GM23248 (cell line): ENCODE measurements around the gene STARD3. TPM values are rescaled to one million over a fixed set of nuclear protein-coding genes. Genes with fewer than 3 reads are reported as not detected.

Experiments
- DNase-seq: peaks from one replicate; pipeline ENCODE4 v3.0.0-alpha.2; 2015
- H2AFZ ChIP-seq: fragments of 200-600 bp; sonication (generic); 2 replicates; pipeline ENCODE4 v1.6.1; 2016; ENCODE audit warnings: antibody characterized with exemption
- H3F3A ChIP-seq: fragments of 200-600 bp; sonication (generic); 2 replicates; pipeline ENCODE4 v1.6.1; 2016; ENCODE audit warnings: mild to moderate bottlenecking, antibody characterized with exemption, mixed run types; ENCODE audit not compliant: insufficient read depth
- H3K27ac ChIP-seq: fragments of 200-600 bp; sonication (generic); 2 replicates; pipeline ENCODE4 v1.5.1; 2016; ENCODE audit warnings: mild to moderate bottlenecking
- H3K27me3 ChIP-seq: fragments of 200-600 bp; sonication (generic); replicated peaks from 2 replicates; pipeline ENCODE4 v1.6.1; 2016; ENCODE audit warnings: mild to moderate bottlenecking; ENCODE audit not compliant: insufficient read depth
- H3K36me3 ChIP-seq: fragments of 200-600 bp; sonication (generic); 2 replicates; pipeline ENCODE4 v1.6.1; 2016; ENCODE audit warnings: low read depth, mild to moderate bottlenecking
- H3K4me1 ChIP-seq: fragments of 200-600 bp; sonication (generic); 2 replicates; pipeline ENCODE4 v1.6.1; 2016; ENCODE audit warnings: mild to moderate bottlenecking; ENCODE audit not compliant: insufficient read depth
- H3K4me2 ChIP-seq: fragments of 200-600 bp; sonication (generic); one replicate; pipeline ENCODE4 v1.6.1; 2016; ENCODE audit warnings: mild to moderate bottlenecking; ENCODE audit not compliant: unreplicated experiment
- H3K4me3 ChIP-seq: fragments of 200-600 bp; sonication (generic); 2 replicates; pipeline ENCODE4 v1.5.1; 2016; ENCODE audit warnings: mild to moderate bottlenecking
- H3K79me2 ChIP-seq: fragments of 200-600 bp; sonication (generic); 2 replicates; pipeline ENCODE4 v1.6.1; 2016; ENCODE audit warnings: mild to moderate bottlenecking; ENCODE audit not compliant: insufficient read depth
- H3K9ac ChIP-seq: fragments of 200-600 bp; sonication (generic); 2 replicates; pipeline ENCODE4 v1.6.1; 2016; ENCODE audit warnings: mild to moderate bottlenecking
- H3K9me2 ChIP-seq: fragments of 200-600 bp; sonication (generic); 2 replicates; pipeline ENCODE4 v1.6.1; 2016; ENCODE audit warnings: mixed run types, mild to moderate bottlenecking, moderate library complexity; ENCODE audit not compliant: insufficient read depth
- H3K9me3 ChIP-seq: fragments of 200-600 bp; sonication (generic); one replicate; pipeline ENCODE4 v1.6.1; 2017; ENCODE audit warnings: low read depth
- H4K20me1 ChIP-seq: fragments of 200-600 bp; sonication (generic); 2 replicates; pipeline ENCODE4 v1.6.0; 2016; ENCODE audit not compliant: insufficient read depth
- EZH2 ChIP-seq: fragments of 200-600 bp; sonication (generic); IDR thresholded peaks from 2 replicates; pipeline ENCODE4 v1.6.1; 2018; ENCODE audit warnings: antibody characterized with exemption, mild to moderate bottlenecking; ENCODE audit not compliant: insufficient read depth, poor library complexity, severe bottlenecking
- EZH2phosphoT487 ChIP-seq: fragments of 200-600 bp; sonication (generic); IDR thresholded peaks from 2 replicates; pipeline ENCODE4 v1.6.1; 2018; ENCODE audit warnings: antibody characterized with exemption, moderate library complexity, mild to moderate bottlenecking, low read depth; ENCODE audit not compliant: insufficient read depth
- WGBS, 2 experiments: methylation state at CpG; one replicate each; pipeline ENCODE4 v1.1.6; 2015 to 2017; ENCODE audit warnings: low lambda C conversion rate in 2 of 2, low coverage in 1 of 2; ENCODE audit errors: missing lambda C conversion rate in 2 of 2; 5-methylcytosine and 5-hydroxymethylcytosine counted together
- in situ Hi-C: fragments of 300-500 bp; cut with MboI; formaldehyde crosslinking; loops from 2 replicates; pipeline ENCODE4 v1.15.0; 2020
- polyA plus RNA-seq: library from polyadenylated mRNA; unstranded; fragments of >200 nt; fragmentation: Nextera tagmentation; extraction: Ambion mirVana; gene quantifications from 2 replicates; pipeline ENCODE4 v1.2.1, GENCODE V29; 2016
- total RNA-seq: library from RNA; depleted of rRNA; stranded (reverse); fragments of >200 nt; shearing (Covaris generic); gene quantifications from 2 replicates; pipeline ENCODE4 v1.2.3, GENCODE V29; 2014

STARD3 gene
- total and polyA plus RNA-seq, 2 experiments from 2014 or later: 32.3 to 41.0 TPM

DNA sequence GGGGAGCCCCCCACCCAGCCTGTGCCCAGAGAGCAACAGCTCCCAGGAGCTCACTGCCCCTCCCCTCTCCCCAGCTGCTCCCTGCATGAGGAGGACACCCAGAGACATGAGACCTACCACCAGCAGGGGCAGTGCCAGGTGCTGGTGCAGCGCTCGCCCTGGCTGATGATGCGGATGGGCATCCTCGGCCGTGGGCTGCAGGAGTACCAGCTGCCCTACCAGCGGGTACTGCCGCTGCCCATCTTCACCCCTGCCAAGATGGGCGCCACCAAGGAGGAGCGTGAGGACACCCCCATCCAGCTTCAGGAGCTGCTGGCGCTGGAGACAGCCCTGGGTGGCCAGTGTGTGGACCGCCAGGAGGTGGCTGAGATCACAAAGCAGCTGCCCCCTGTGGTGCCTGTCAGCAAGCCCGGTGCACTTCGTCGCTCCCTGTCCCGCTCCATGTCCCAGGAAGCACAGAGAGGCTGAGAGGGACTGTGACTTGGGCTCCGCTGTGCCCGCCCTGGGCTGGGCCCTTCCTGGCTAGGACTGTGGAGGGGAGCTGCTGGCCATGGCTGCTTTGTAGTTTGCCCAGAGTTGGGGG is 28.8 kb downstream of the STARD3 start:
- Histone ChIP-seq H3K36me3 (no peaks in the 10 kb centered on the region), H2AFZ (no peak overlapping the region), H3F3A (no peaks in the 10 kb centered on the region), H3K9me3 (no peaks in the 10 kb centered on the region), H3K9ac (no peak overlapping the region), H3K27me3 (peaks cover 32% of the 10 kb centered on the region; the same call in 1 of the 2 replicates), H4K20me1 (no peaks in the 10 kb centered on the region), H3K4me3 (no peak overlapping the region), H3K4me1 (no peaks in the 10 kb centered on the region), H3K9me2 (no peaks in the 10 kb centered on the region), H3K79me2 (no peaks in the 10 kb centered on the region), H3K4me2 (no peak overlapping the region), H3K27ac (no peak overlapping the region)
- peak; percentile 43 for DNase-seq
- in situ Hi-C loops: no loop called here
- WGBS, 2 experiments: 27 to 28% methylated on average over 15 to 17 of the region's 17 CpGs
- TF ChIP-seq EZH2 (no peak), EZH2phosphoT487 (no peak)

DNA sequence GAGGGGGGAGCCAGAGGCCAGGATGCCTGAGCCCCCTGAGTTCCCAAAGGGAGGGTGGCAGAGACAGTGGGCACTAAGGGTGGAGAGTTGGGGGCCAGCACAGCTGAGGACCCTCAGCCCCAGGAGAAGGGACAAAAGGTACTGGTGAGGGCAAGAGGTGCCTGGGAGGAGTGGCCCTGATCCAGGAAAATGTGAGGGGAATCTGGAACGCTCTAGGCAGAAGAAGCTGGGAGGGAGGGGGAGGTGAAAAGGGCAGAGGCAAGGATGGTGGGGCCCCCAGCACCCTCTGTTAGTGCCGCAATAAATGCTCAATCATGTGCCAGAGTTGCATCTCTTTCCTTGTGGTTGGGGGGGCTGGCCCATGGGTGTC is 29.3 kb downstream of the STARD3 start:
- 49 to 52% methylated on average over 2 of the region's 2 CpGs for WGBS, 2 experiments
- Histone ChIP-seq H3K9me3 (no peaks in the 10 kb centered on the region), H4K20me1 (no peaks in the 10 kb centered on the region), H3K9ac (no peak overlapping the region), H3K79me2 (no peaks in the 10 kb centered on the region), H2AFZ (no peak overlapping the region), H3K4me1 (no peaks in the 10 kb centered on the region), H3F3A (no peaks in the 10 kb centered on the region), H3K27ac (no peak overlapping the region), H3K36me3 (no peaks in the 10 kb centered on the region), H3K4me2 (no peak overlapping the region), H3K9me2 (no peaks in the 10 kb centered on the region), H3K4me3 (no peak overlapping the region), H3K27me3 (peaks cover 33% of the 10 kb centered on the region; the same call in 1 of the 2 replicates)
- in situ Hi-C loops: no loop called here
- TF ChIP-seq EZH2phosphoT487: no peak
- TF ChIP-seq EZH2: no peak
- peak; percentile 19 for DNase-seq

DNA sequence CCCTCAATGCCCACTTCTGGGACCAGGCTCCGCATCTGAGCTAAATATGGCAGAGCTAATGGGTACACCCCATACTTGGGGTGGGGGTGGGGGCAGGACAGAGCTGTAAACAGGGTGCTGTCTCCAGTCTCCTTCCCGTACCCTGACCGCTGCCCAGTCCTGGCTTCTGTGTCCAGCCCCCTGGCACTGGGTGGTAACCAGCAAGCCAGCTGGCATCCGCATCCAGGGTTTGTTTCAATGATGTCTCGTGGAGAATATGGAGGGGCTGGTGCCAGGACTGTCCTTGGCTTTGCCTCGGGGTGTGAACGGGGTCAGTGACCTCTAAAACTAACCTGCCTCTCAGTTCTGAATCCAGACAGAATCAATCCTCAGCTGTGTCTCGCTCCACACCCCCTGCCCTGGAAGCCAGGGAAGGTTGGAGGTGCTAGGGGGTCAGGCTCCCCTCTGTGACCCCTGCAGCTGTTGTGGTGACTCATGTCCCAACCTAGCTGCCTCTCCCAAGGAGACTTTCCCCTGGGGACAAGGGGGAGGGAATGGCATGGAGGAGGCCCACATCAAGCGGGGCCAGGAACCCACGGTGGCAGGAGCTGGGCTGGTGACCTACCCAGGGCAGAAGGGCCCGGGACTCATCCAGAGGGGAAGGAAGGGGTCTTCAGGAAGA is 29.8 kb downstream of the STARD3 start:
- Histone ChIP-seq H3K9ac (no peak overlapping the region), H3K27me3 (peaks cover 37% of the 10 kb centered on the region; the same call in 1 of the 2 replicates), H4K20me1 (no peaks in the 10 kb centered on the region), H3F3A (no peaks in the 10 kb centered on the region), H3K9me2 (no peaks in the 10 kb centered on the region), H3K27ac (no peak overlapping the region), H3K4me2 (no peak overlapping the region), H3K79me2 (no peaks in the 10 kb centered on the region), H3K9me3 (no peaks in the 10 kb centered on the region), H3K4me1 (no peaks in the 10 kb centered on the region), H3K36me3 (no peaks in the 10 kb centered on the region), H3K4me3 (no peak overlapping the region), H2AFZ (no peak overlapping the region)
- DNase-seq: peak; percentile 15
- 60% methylated on average over 11 of the region's 11 CpGs for WGBS, 2 experiments
- TF ChIP-seq EZH2: no peak
- TF ChIP-seq EZH2phosphoT487: no peak
- in situ Hi-C loops: no loop called here

DNA sequence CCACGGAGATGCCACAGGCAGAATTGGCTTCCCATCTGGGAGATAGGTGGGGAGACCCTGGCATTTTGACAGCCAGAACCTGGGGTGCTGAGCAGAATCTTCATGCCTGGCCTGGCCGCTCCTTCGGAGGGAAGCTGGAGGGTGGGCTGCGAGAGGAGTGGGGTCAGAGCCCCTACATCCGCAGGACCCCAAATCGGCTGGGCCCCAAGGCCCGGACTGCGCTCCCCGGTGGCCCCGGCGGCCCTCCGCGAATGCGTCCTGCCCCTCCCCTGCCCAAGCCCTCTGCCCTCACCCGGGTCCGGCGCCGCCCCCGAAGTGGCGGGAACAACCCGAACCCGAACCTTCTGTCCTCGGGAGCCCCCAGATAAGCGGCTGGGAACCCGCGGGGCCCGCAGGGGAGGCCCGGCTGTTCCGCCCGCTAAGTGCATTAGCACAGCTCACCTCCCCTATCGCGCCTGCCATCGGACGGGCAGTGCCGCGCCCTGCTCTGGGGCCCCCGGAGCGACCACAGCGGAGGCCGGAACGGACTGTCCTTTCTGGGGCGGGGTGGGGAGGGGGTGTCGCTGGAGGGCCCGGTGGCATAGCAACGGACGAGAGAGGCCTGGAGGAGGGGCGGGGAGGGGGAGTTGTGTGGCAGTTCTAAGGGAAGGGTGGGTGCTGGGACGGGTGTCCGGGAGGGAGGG is 30.5 kb downstream of the STARD3 start:
- H3K79me2 ChIP-seq: no peaks in the 10 kb centered on the region
- H3K9me3 ChIP-seq: no peaks in the 10 kb centered on the region
- no peak overlapping the region for H3K27ac ChIP-seq
- DNase-seq: peak; percentile 35
- H3K9ac ChIP-seq: no peak overlapping the region
- H3K4me1 ChIP-seq: no peaks in the 10 kb centered on the region
- no peak overlapping the region for H3K4me3 ChIP-seq
- TF ChIP-seq EZH2phosphoT487 (no peak), EZH2 (peak; percentile 61)
- 9 to 11% methylated on average over 25 to 48 of the region's 49 CpGs for WGBS, 2 experiments
- no peak overlapping the region for H2AFZ ChIP-seq
- H3F3A ChIP-seq: no peaks in the 10 kb centered on the region
- in situ Hi-C loops: no loop called here
- no peak overlapping the region for H3K4me2 ChIP-seq
- H3K9me2 ChIP-seq: no peaks in the 10 kb centered on the region
- no peaks in the 10 kb centered on the region for H3K36me3 ChIP-seq
- H4K20me1 ChIP-seq: no peaks in the 10 kb centered on the region
- peaks cover 37% of the 10 kb centered on the region; the same call in 1 of the 2 replicates for H3K27me3 ChIP-seq
